SJCRH30 (cell line): ENCODE results near the gene ATG16L1. TPM values are rescaled to one million over a fixed set of nuclear protein-coding genes. Genes with fewer than 3 reads are reported as not detected.

Source experiments
- DNase-seq, 2 experiments: peaks; one replicate each; pipeline ENCODE4 v3.0.0-alpha.2; 2015 to 2020
- H3K27ac ChIP-seq: fragments of 250-450 bp; sonication (Bioruptor Pico); 2 replicates; pipeline ENCODE4 v1.5.1; 2020; ENCODE audit warnings: mild to moderate bottlenecking, moderate library complexity
- H3K27me3 ChIP-seq: fragments of 250-450 bp; sonication (Bioruptor Pico); 2 replicates; pipeline ENCODE4 v1.5.1; 2020; ENCODE audit warnings: mild to moderate bottlenecking, moderate library complexity
- H3K36me3 ChIP-seq: fragments of 250-450 bp; sonication (Bioruptor Pico); 2 replicates; pipeline ENCODE4 v1.5.1; 2020; ENCODE audit warnings: mild to moderate bottlenecking, moderate library complexity
- H3K4me1 ChIP-seq: fragments of 250-450 bp; sonication (Bioruptor Pico); 2 replicates; pipeline ENCODE4 v1.5.1; 2020; ENCODE audit warnings: mild to moderate bottlenecking, moderate library complexity
- H3K4me3 ChIP-seq: fragments of 250-450 bp; sonication (Bioruptor Pico); 2 replicates; pipeline ENCODE4 v1.5.1; 2020; ENCODE audit warnings: mild to moderate bottlenecking, moderate library complexity
- H3K9me3 ChIP-seq: fragments of 250-450 bp; sonication (Bioruptor Pico); replicated peaks from 2 replicates; pipeline ENCODE4 v1.5.1; 2020; ENCODE audit warnings: mild to moderate bottlenecking, moderate library complexity
- total RNA-seq: library from RNA; depleted of rRNA; stranded (reverse); fragments of >200 nt; shearing (Covaris generic); gene quantifications from 2 replicates; pipeline ENCODE4 v1.2.3, GENCODE V29; 2014

ATG16L1 gene
- total RNA-seq, 1 experiment from 2014 or later: 28.9 TPM

- H3K36me3 ChIP-seq: peaks cover 66% of the 10 kb centered on the region
- no peak for DNase-seq
- no peak overlapping the region for H3K4me3 ChIP-seq
- no peak overlapping the region for H3K27ac ChIP-seq
- H3K9me3 ChIP-seq: no peaks in the 10 kb centered on the region
- no peaks in the 10 kb centered on the region for H3K27me3 ChIP-seq
- H3K4me1 ChIP-seq: no peaks in the 10 kb centered on the region
These were observed 9.2 kb downstream of the ATG16L1 start for GRCh38 chr2:233260661-233261060.

- H3K9me3 ChIP-seq: no peaks in the 10 kb centered on the region
- peaks cover 67% of the 10 kb centered on the region for H3K36me3 ChIP-seq
- H3K4me1 ChIP-seq: no peaks in the 10 kb centered on the region
- H3K27me3 ChIP-seq: no peaks in the 10 kb centered on the region
- no peak overlapping the region for H3K4me3 ChIP-seq
- no peak for DNase-seq
- H3K27ac ChIP-seq: no peak overlapping the region
These were observed 10.5 kb downstream of the ATG16L1 start for GRCh38 chr2:233261819-233262555.

DNA sequence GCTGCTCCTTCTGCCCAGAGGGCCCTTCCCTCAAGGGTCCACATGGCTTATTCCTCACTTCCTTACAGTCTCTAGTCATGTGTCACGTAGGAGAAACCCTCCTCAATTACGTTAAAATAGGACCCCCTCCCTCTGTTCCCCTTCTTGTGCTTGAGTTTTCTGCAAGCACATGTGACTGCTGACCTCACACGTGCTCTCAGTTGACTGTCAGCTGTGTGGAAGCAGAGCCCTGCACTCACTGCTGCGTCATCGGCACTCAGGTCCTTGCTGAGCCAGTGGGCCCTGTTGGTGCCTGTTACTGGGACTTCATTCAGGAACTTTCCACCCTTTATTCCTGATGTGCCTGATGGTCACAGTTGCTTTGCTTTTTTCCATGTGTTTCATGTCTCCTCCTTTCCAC is 11.1 kb downstream of the ATG16L1 start:
- DNase-seq: no peak
- Histone ChIP-seq H3K27me3 (no peaks in the 10 kb centered on the region), H3K27ac (no peak overlapping the region), H3K4me3 (no peak overlapping the region), H3K36me3 (peaks cover 66% of the 10 kb centered on the region), H3K9me3 (no peaks in the 10 kb centered on the region), H3K4me1 (no peaks in the 10 kb centered on the region)

GRCh38 chr2:233263045-233263570 is 11.6 kb downstream of the ATG16L1 start:
- no peak for DNase-seq
- Histone ChIP-seq H3K4me3 (no peak overlapping the region), H3K4me1 (no peaks in the 10 kb centered on the region), H3K36me3 (peaks cover 66% of the 10 kb centered on the region), H3K27ac (no peak overlapping the region), H3K27me3 (no peaks in the 10 kb centered on the region), H3K9me3 (no peaks in the 10 kb centered on the region)

DNA sequence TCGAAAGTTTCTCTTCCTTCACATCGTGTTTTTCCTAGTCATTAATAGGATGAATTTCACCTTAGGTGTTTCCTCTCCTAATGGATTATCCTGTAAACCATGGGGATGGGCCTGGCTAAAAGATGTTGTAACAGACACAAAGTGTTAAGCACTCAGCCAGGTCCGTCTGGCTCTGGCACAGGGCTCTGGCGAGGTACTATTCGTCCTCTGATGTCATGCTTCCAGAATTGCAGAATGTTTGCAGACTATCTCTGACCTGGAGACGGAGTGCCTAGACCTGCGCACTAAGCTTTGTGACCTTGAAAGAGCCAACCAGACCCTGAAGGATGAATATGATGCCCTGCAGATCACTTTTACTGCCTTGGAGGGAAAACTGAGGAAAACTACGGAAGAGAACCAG is 13.2 kb downstream of the ATG16L1 start:
- DNase-seq: no peak
- H3K36me3 ChIP-seq: peaks cover 76% of the 10 kb centered on the region

DNA sequence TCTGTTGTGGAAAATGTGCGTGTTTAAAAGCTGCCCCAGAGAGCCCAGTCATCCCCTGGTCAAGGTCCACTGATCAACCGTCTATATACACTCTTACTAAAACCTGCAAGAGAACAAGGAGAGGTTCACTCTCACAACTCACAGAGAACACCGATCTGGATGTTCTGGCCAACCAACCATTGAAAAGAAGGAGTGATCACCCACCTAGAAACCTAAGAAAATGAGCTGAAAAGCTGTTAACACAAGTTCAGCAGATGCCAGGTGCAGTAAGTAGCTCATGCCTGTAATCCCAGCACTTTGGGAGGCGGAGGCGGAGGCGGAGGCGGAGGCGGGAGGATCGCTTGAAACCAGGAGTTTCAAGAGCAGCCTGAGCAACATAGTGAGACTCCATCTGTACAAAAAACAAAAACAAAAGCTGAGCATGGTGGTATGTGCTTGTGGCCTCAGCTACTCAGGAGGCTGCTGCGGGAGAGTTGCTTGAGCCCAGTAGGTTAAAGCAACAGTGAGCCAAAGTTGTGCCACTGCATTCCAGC is 14.5 kb downstream of the ATG16L1 start:
- Histone ChIP-seq H3K9me3 (no peaks in the 10 kb centered on the region), H3K27me3 (no peaks in the 10 kb centered on the region), H3K4me1 (no peaks in the 10 kb centered on the region), H3K36me3 (peaks cover 80% of the 10 kb centered on the region), H3K4me3 (no peak overlapping the region), H3K27ac (no peak overlapping the region)
- DNase-seq: no peak

More for the DNA sequence above, 13.2 kb downstream of the ATG16L1 start:
- Histone ChIP-seq H3K27ac (no peak overlapping the region), H3K27me3 (no peaks in the 10 kb centered on the region), H3K4me1 (no peaks in the 10 kb centered on the region), H3K9me3 (no peaks in the 10 kb centered on the region), H3K4me3 (no peak overlapping the region)

- Histone ChIP-seq H3K27ac (no peak overlapping the region), H3K4me3 (no peak overlapping the region), H3K36me3 (peaks cover 76% of the 10 kb centered on the region), H3K27me3 (no peaks in the 10 kb centered on the region), H3K9me3 (no peaks in the 10 kb centered on the region), H3K4me1 (no peaks in the 10 kb centered on the region)
- DNase-seq: no peak
These were observed 15.0 kb downstream of the ATG16L1 start for GRCh38 chr2:233266481-233266880.

- H3K27ac ChIP-seq: no peak overlapping the region
- no peak for DNase-seq
- peaks cover 77% of the 10 kb centered on the region for H3K36me3 ChIP-seq
- no peaks in the 10 kb centered on the region for H3K9me3 ChIP-seq
- H3K4me1 ChIP-seq: no peaks in the 10 kb centered on the region
- no peak overlapping the region for H3K4me3 ChIP-seq
- no peaks in the 10 kb centered on the region for H3K27me3 ChIP-seq
These were observed 16.2 kb downstream of the ATG16L1 start for GRCh38 chr2:233267516-233268245.

GRCh38 chr2:233270366-233270765 is 18.9 kb downstream of the ATG16L1 start:
- no peak for DNase-seq
- H3K27ac ChIP-seq: no peak overlapping the region
- no peaks in the 10 kb centered on the region for H3K27me3 ChIP-seq
- H3K4me1 ChIP-seq: no peaks in the 10 kb centered on the region
- peaks cover 76% of the 10 kb centered on the region for H3K36me3 ChIP-seq
- no peak overlapping the region for H3K4me3 ChIP-seq
- H3K9me3 ChIP-seq: no peaks in the 10 kb centered on the region

- Histone ChIP-seq H3K27me3 (no peaks in the 10 kb centered on the region), H3K4me3 (no peak overlapping the region), H3K4me1 (no peaks in the 10 kb centered on the region), H3K27ac (no peak overlapping the region), H3K36me3 (peaks cover 75% of the 10 kb centered on the region), H3K9me3 (no peaks in the 10 kb centered on the region)
- DNase-seq: no peak
These were observed 19.5 kb downstream of the ATG16L1 start for GRCh38 chr2:233270951-233271350.

DNA sequence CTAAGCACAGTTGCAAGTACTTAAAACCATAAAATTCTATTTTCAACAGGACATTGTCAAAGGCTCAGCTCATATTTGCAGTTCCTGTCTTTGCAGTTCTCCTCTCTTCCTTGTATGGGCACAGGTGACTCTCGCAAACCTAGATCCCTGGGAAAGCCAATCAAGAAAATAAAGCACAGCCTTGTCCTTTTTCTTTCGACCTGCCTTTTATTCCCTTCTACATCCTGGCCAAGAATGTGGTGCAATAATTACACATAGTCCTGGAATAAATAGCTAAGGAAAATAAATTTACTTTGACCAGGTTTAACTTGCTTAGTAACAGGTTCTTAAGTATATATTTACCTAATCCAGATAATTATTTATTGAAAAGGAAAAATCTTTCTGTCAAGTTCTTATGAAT is 20.2 kb downstream of the ATG16L1 start:
- H3K27ac ChIP-seq: no peak overlapping the region
- no peaks in the 10 kb centered on the region for H3K4me1 ChIP-seq
- no peak overlapping the region for H3K4me3 ChIP-seq
- H3K36me3 ChIP-seq: peaks cover 72% of the 10 kb centered on the region
- no peak for DNase-seq
- H3K27me3 ChIP-seq: no peaks in the 10 kb centered on the region
- no peaks in the 10 kb centered on the region for H3K9me3 ChIP-seq

DNA sequence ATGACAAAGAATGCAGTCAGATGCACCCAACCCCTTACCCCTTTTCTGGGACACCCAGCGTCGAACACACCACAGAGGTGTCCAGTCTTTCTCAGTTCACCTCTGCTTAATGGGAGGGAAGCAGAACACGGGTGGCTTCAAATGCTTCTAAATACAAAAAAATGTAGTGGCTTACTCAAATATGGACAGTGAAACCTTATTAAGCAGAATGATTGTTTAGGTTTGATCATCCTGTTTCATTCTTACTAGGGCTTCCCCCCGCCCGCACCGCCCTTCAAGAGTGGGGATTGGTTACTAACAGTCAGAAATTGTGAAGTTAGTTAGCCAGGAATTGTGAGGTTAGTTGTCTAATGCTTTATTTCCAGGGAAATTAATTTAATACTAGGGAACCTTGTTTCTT is 21.6 kb downstream of the ATG16L1 start:
- Histone ChIP-seq H3K27ac (no peak overlapping the region), H3K4me1 (no peaks in the 10 kb centered on the region), H3K36me3 (peaks cover 79% of the 10 kb centered on the region), H3K9me3 (no peaks in the 10 kb centered on the region), H3K27me3 (no peaks in the 10 kb centered on the region), H3K4me3 (no peak overlapping the region)
- no peak for DNase-seq

GRCh38 chr2:233275223-233275622 is 23.8 kb downstream of the ATG16L1 start:
- no peak for DNase-seq
- H3K27me3 ChIP-seq: no peaks in the 10 kb centered on the region
- H3K4me3 ChIP-seq: no peak overlapping the region
- no peak overlapping the region for H3K27ac ChIP-seq
- H3K9me3 ChIP-seq: no peaks in the 10 kb centered on the region
- no peaks in the 10 kb centered on the region for H3K4me1 ChIP-seq
- peaks cover 76% of the 10 kb centered on the region for H3K36me3 ChIP-seq

DNA sequence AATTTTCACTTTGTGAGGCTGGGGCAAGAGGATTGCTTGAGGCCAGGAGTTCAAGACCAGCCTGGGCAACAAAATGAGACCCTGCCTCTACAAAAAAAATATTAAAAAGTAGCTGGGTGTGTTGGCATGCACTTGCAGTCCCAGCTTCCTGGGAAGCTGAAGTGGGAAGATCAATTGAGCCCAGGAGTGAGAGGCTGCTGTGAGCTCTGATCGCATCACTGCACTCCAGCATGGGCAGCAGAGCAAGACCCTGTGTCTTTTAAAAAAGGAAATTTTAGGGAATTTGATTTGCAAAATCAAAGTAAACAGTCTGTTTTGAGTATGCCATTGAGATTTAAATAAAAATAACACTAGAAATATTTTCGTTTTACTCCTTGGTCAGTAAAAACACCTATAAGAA is 27.4 kb downstream of the ATG16L1 start:
- Histone ChIP-seq H3K27ac (no peak overlapping the region), H3K4me1 (no peaks in the 10 kb centered on the region), H3K9me3 (no peaks in the 10 kb centered on the region), H3K4me3 (no peak overlapping the region), H3K27me3 (no peaks in the 10 kb centered on the region), H3K36me3 (peaks cover 80% of the 10 kb centered on the region)
- DNase-seq: no peak

GRCh38 chr2:233280114-233280693 is 28.7 kb downstream of the ATG16L1 start:
- Histone ChIP-seq H3K36me3 (peaks cover 80% of the 10 kb centered on the region), H3K4me3 (no peak overlapping the region), H3K9me3 (no peaks in the 10 kb centered on the region), H3K27me3 (no peaks in the 10 kb centered on the region), H3K27ac (no peak overlapping the region), H3K4me1 (no peaks in the 10 kb centered on the region)
- no peak for DNase-seq
